RWPE1 (cell line): Measurements from ENCODE around the gene FOXN4.
"Not testable (repeated sequence)": the region's sequence is repeated elsewhere in the genome, so short reads cannot be mapped to it uniquely, and the experiment has no call there.

ENCODE experiments used
- CTCF ChIA-PET: fragments of 350-600 bp; sonication (Branson Sonifier 250); formaldehyde crosslinking; extraction: SDS; loops from one replicate; lab custom pipeline; 2021; lab: Yijun Ruan, JAX
- POLR2A ChIA-PET: fragments of 400-600 bp; formaldehyde crosslinking; extraction: SDS; loops from one replicate; lab custom pipeline; 2020; ENCODE audit warnings: antibody characterized with exemption; ENCODE audit not compliant: low non-redundant PET; lab: Yijun Ruan, JAX
- DNase-seq: peaks from one replicate; pipeline ENCODE4 v3.0.0; 2012; ENCODE audit warnings: low spot score
- H3K27ac ChIP-seq: fragments of 450-650 bp; 2 replicates; pipeline ENCODE4 v1.5.1; 2017
- TF ChIP-seq, protein P1 (sequence below): fragments of 450-650 bp; conservative IDR thresholded peaks from 2 replicates; pipeline ENCODE4 v1.5.1; 2017; ENCODE audit warnings: low read depth, mild to moderate bottlenecking

FOXN4 gene

DNA sequence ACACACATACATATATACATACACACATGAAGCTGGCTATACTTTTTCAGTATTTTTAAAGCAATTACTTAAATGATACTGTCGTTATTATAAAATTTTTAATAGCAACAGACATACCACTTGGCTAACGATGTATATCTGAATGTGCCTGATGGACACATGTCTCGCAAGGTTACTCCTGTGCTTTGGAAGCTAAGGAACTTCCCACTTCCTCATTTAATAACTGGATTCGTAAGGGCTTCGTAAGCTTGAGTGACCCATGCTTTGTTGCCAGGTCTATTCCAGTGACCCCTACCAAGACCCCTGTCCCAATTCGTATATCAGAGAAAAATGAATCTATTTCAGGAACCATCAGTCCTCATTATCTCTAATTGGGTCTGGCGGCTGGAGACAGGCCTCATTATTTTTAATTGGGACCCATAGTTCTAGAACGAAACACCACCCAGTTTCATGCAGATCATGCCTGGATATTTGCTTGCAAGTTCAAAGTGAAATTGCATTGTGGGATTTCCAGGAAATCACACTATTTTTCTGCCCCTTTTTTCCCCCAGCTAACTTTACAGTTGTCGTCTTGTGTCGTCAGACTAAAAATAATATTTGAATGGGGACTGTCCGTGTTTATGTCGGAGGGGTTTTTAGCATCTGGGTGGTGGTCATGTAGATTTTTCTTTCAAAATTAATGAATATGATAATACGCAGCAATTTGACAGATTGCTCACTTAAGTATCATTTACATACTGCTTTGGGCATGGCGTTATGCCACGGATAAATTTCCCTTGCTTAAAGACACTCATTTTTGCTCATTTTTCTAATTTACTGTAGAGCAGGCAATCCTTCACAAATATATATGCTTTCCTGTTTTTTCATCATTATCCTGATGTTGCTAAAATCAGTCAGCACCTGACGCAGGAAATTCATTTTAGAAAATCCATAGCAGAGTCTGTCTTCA is 21.5 kb upstream of the FOXN4 start:
- TF ChIP-seq, protein P1, sequence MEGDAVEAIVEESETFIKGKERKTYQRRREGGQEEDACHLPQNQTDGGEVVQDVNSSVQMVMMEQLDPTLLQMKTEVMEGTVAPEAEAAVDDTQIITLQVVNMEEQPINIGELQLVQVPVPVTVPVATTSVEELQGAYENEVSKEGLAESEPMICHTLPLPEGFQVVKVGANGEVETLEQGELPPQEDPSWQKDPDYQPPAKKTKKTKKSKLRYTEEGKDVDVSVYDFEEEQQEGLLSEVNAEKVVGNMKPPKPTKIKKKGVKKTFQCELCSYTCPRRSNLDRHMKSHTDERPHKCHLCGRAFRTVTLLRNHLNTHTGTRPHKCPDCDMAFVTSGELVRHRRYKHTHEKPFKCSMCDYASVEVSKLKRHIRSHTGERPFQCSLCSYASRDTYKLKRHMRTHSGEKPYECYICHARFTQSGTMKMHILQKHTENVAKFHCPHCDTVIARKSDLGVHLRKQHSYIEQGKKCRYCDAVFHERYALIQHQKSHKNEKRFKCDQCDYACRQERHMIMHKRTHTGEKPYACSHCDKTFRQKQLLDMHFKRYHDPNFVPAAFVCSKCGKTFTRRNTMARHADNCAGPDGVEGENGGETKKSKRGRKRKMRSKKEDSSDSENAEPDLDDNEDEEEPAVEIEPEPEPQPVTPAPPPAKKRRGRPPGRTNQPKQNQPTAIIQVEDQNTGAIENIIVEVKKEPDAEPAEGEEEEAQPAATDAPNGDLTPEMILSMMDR, result no peak
- no peak for DNase-seq
- H3K27ac ChIP-seq, result no peak overlapping the region
- ChIA-PET CTCF (interaction anchor here (1.2 kb wide), 1 partner anchor 63 kb away, joined by 3 read pairs; no protein-coding TSS in a partner anchor), POLR2A (no interaction called here)

DNA sequence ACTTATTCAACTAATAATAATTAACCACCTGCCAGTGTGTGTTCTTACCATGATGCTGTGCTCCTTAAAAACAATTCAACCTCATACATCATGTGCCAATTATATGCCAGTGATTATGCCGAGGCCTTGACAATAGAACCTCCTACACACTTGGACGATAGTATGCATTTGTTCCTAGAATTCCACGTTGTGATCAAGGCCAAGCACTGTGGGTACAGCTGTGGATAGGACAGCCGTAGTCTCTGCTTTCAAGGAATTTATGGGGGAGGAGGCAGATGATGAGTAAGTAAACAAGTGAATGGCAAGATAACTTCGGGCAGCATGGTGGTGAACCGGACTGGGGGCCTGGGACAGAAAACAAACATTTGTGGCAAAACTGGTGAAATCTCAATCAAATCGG is 20.6 kb upstream of the FOXN4 start:
- CTCF ChIA-PET, result no interaction called here
- POLR2A ChIA-PET, result no interaction called here

DNA sequence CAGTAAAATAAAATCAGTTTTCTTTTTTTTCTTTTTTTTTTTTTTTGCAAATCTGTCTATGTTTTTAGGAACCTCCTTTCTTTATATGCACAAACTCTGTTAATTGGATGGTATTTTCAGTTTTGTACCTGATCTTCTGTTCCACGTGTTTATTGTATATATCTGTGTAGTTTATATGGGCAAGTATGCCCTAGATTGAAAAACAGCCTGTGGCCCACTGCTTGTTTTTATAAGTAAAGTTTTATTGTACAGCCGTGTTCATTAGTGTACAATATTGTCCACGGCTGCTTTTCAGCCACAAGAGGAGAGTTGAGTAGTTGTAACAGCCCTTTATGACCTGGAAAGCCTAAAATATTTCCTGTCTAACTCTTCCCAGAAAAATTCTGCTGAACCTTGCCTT is 19.9 kb upstream of the FOXN4 start:
- POLR2A ChIA-PET, result no interaction called here
- H3K27ac ChIP-seq, result no peak overlapping the region
- DNase-seq, result no peak
- TF ChIP-seq, protein P1, result no peak
- CTCF ChIA-PET, result interaction anchor here (0.7 kb wide), 1 partner anchor 51 kb away, joined by 5 read pairs; no protein-coding TSS in a partner anchor

More for the DNA sequence above, 20.6 kb upstream of the FOXN4 start:
- H3K27ac ChIP-seq, result no peak overlapping the region
- DNase-seq, result no peak
- TF ChIP-seq, protein P1, result no peak

DNA sequence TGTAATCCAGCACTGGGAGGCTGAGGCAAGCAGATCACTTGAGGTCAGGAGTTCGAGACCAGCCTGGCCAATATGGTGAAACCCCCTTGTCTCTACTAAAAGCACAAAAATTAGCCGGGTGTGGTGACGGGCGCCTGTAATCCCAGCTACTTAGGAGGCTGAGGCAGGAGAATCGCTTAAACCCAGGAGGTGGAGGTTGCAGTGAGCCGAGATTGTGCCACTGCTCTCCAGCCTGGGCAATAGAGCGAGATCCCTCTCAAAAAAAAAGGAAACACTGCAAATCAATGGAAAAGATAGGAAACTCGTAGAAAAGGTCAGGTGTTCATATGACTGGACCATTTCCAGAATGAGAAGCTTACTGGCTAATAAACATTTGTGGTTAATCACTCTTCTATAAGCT is 12.2 kb upstream of the FOXN4 start:
- CTCF ChIA-PET, result interaction anchor here (0.6 to 1.3 kb wide), 2 partner anchors 73 to 288 kb away, joined by 3 to 6 read pairs; no protein-coding TSS in a partner anchor
- H3K27ac ChIP-seq, POLR2A ChIA-PET, DNase-seq: not testable (repeated sequence)

DNA sequence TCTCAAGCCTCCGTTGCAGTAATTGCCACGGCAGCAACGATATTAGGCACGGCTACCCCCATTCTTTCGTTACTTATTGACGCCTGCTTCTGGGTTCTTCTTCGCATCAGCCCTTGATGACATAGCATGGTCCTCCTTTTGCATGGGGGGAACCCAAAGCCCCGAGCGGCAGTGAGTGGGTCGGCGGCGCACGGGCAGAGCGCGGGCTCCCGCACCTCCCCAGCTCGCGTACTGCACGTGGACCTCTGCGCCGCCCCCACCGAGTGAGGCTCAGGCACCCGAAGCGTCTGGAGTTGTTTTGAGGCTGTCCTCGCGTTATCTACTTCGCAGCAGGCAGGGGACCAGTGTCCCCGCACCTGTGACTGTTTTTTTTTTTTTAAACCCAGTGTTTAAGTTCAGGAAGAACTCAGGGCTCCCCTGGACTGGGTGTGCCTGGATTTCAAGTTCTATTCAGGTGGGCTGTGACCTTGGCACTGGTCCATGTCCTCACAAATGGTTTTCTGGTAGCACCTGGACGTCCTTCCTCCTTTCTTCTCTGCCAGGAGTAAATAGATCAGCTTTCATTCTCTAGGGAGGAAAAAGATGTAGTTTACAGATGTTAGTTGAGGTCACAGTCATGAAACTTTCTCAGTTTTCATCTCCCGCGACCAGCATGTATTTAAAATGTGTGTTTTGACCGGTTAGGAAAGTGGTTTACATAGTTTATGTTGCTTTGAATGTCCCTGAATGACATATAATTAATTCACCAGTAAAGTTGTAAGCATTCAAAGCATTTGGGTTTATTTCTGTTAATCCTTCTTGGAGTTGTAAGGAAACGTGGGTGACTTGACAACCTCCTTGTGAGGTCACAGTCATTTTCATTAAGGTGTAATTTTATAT is 1.4 kb upstream of the FOXN4 start:
- CTCF ChIA-PET, result no interaction called here
- POLR2A ChIA-PET, result no interaction called here
- TF ChIP-seq, protein P1, result no peak
- no peak overlapping the region for H3K27ac ChIP-seq
- DNase-seq, result no peak

DNA sequence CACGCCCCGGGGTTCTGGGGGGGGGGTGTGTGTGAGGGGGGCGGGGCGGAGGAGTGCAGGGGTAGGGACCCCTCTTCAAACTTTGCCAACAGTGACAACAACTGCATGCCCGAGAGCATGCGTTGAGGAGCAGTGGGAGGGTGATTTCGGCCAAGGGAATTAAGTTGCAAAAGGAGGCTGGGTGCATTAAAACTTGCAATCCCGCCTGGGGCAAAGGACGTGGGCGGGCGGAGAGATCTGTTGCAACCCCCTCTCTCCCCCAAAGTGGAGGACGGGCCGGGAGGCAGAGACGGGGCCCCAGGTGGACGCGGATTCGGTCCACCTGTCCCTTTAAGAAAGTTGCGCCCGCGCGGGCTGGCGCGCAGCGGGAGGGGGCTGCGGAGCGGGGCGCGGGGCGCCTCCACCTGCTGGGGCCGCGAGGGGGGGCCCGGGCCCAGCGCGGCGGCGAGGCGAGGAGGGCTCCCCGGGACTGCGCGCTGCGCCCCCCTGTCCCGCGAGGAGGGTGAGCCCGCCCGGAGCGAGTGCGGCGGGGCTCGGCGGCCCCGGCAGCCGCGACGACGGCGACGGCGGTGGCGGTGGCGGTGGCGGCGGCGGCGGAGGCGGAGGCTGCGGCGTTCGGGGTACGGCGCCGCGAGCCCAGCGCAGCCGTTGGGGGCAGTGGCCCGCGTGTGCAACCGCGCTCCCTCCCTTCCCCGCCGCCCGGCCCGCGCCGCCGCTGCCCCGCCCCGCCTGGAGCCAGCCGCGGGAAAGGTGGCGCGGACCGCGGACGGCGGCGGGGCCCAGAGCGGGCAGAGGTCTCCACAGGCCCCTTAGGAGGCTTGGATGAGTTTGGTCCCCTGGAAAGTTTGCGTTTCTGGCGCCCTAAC is 530 bp upstream of the FOXN4 start:
- TF ChIP-seq, protein P1, result no peak
- no peak for DNase-seq
- CTCF ChIA-PET, result no interaction called here
- H3K27ac ChIP-seq, result no peak overlapping the region
- POLR2A ChIA-PET, result interaction anchor here (0.6 kb wide), 1 partner anchor 1646 kb away, joined by 8 read pairs; no protein-coding TSS in a partner anchor
